ENCODE data around the gene COX7B.
"Not testable (repeated sequence)": the region's sequence is repeated elsewhere in the genome, so short reads cannot be mapped to it uniquely, and the experiment has no call there.

The COX7B gene

GRCh38 chrX:77938083-77938680 is 38.9 kb downstream of the COX7B start:
- no peaks in the 10 kb centered on the region for H3K4me1 ChIP-seq (ENCODE audit: control insufficient read depth, insufficient read depth, low read length)
- 87 to 92% methylated on average over 2 to 3 of the region's 4 CpGs for WGBS, 2 experiments
- H3K27ac ChIP-seq (ENCODE audit: insufficient read depth, low read depth, low read length, poor library complexity, severe bottlenecking) = no peak overlapping the region
- no peak overlapping the region for H3K4me3 ChIP-seq (ENCODE audit: insufficient read depth, low read depth, low read length)
- no peaks in the 10 kb centered on the region for H3K36me3 ChIP-seq (ENCODE audit: control insufficient read depth, insufficient read depth, low read length)
- no peaks in the 10 kb centered on the region for H3K27me3 ChIP-seq (ENCODE audit: control insufficient read depth, insufficient read depth, low read length, poor library complexity, severe bottlenecking)
- H3K9me3 ChIP-seq (ENCODE audit: control insufficient read depth, low read length) = no peaks in the 10 kb centered on the region

GRCh38 chrX:77945031-77945430 is 45.8 kb downstream of the COX7B start:
- H3K4me1 ChIP-seq (ENCODE audit: control insufficient read depth, insufficient read depth, low read length); H3K4me3 ChIP-seq (ENCODE audit: insufficient read depth, low read depth, low read length); H3K27ac ChIP-seq (ENCODE audit: insufficient read depth, low read depth, low read length, poor library complexity, severe bottlenecking); H3K27me3 ChIP-seq (ENCODE audit: control insufficient read depth, insufficient read depth, low read length, poor library complexity, severe bottlenecking); H3K36me3 ChIP-seq (ENCODE audit: control insufficient read depth, insufficient read depth, low read length); H3K9me3 ChIP-seq (ENCODE audit: control insufficient read depth, low read length): not testable (repeated sequence)
- 95% methylated on average over 6 of the region's 6 CpGs for WGBS, 2 experiments

- 92 to 97% methylated on average over 6 to 7 of the region's 7 CpGs for WGBS, 2 experiments
- H3K9me3 ChIP-seq (ENCODE audit: control insufficient read depth, low read length) = no peaks in the 10 kb centered on the region
Measured at GRCh38 chrX:77945910-77946545, 46.8 kb downstream of the COX7B start.

GRCh38 chrX:77946571-77946970 is 47.3 kb downstream of the COX7B start:
- H3K36me3 ChIP-seq (ENCODE audit: control insufficient read depth, insufficient read depth, low read length) = no peaks in the 10 kb centered on the region
- H3K9me3 ChIP-seq (ENCODE audit: control insufficient read depth, low read length) = no peaks in the 10 kb centered on the region
- 80 to 100% methylated on average over 1 of the region's 2 CpGs for WGBS, 2 experiments
- H3K4me3 ChIP-seq (ENCODE audit: insufficient read depth, low read depth, low read length) = no peak overlapping the region
- no peaks in the 10 kb centered on the region for H3K27me3 ChIP-seq (ENCODE audit: control insufficient read depth, insufficient read depth, low read length, poor library complexity, severe bottlenecking)
- no peaks in the 10 kb centered on the region for H3K4me1 ChIP-seq (ENCODE audit: control insufficient read depth, insufficient read depth, low read length)
- no peak overlapping the region for H3K27ac ChIP-seq (ENCODE audit: insufficient read depth, low read depth, low read length, poor library complexity, severe bottlenecking)

More at GRCh38 chrX:77945910-77946545, 46.8 kb downstream of the COX7B start:
- Histone ChIP-seq H3K36me3 (ENCODE audit: control insufficient read depth, insufficient read depth, low read length) (no peaks in the 10 kb centered on the region), H3K4me3 (ENCODE audit: insufficient read depth, low read depth, low read length) (no peak overlapping the region), H3K27me3 (ENCODE audit: control insufficient read depth, insufficient read depth, low read length, poor library complexity, severe bottlenecking) (no peaks in the 10 kb centered on the region), H3K4me1 (ENCODE audit: control insufficient read depth, insufficient read depth, low read length) (no peaks in the 10 kb centered on the region), H3K27ac (ENCODE audit: insufficient read depth, low read depth, low read length, poor library complexity, severe bottlenecking) (no peak overlapping the region)

GRCh38 chrX:77949840-77950239 is 50.6 kb downstream of the COX7B start:
- 90 to 97% methylated on average over 2 of the region's 2 CpGs for WGBS, 2 experiments
- no peaks in the 10 kb centered on the region for H3K36me3 ChIP-seq (ENCODE audit: control insufficient read depth, insufficient read depth, low read length)
- H3K27me3 ChIP-seq (ENCODE audit: control insufficient read depth, insufficient read depth, low read length, poor library complexity, severe bottlenecking) = no peaks in the 10 kb centered on the region
- no peak overlapping the region for H3K27ac ChIP-seq (ENCODE audit: insufficient read depth, low read depth, low read length, poor library complexity, severe bottlenecking)
- no peak overlapping the region for H3K4me3 ChIP-seq (ENCODE audit: insufficient read depth, low read depth, low read length)
- no peaks in the 10 kb centered on the region for H3K9me3 ChIP-seq (ENCODE audit: control insufficient read depth, low read length)
- H3K4me1 ChIP-seq (ENCODE audit: control insufficient read depth, insufficient read depth, low read length) = no peaks in the 10 kb centered on the region

- Histone ChIP-seq H3K27me3 (ENCODE audit: control insufficient read depth, insufficient read depth, low read length, poor library complexity, severe bottlenecking) (no peaks in the 10 kb centered on the region), H3K4me3 (ENCODE audit: insufficient read depth, low read depth, low read length) (no peak overlapping the region), H3K4me1 (ENCODE audit: control insufficient read depth, insufficient read depth, low read length) (no peaks in the 10 kb centered on the region), H3K36me3 (ENCODE audit: control insufficient read depth, insufficient read depth, low read length) (no peaks in the 10 kb centered on the region), H3K9me3 (ENCODE audit: control insufficient read depth, low read length) (no peaks in the 10 kb centered on the region), H3K27ac (ENCODE audit: insufficient read depth, low read depth, low read length, poor library complexity, severe bottlenecking) (no peak overlapping the region)
- no CpG with 5 or more reads among the region's 1 CpG for WGBS, 2 experiments
Measured at GRCh38 chrX:77952173-77952572, 52.9 kb downstream of the COX7B start.

GRCh38 chrX:77953302-77953701 is 54.0 kb downstream of the COX7B start:
- Histone ChIP-seq H3K27me3 (ENCODE audit: control insufficient read depth, insufficient read depth, low read length, poor library complexity, severe bottlenecking) (no peaks in the 10 kb centered on the region), H3K36me3 (ENCODE audit: control insufficient read depth, insufficient read depth, low read length) (no peaks in the 10 kb centered on the region), H3K27ac (ENCODE audit: insufficient read depth, low read depth, low read length, poor library complexity, severe bottlenecking) (no peak overlapping the region), H3K9me3 (ENCODE audit: control insufficient read depth, low read length) (no peaks in the 10 kb centered on the region), H3K4me1 (ENCODE audit: control insufficient read depth, insufficient read depth, low read length) (no peaks in the 10 kb centered on the region), H3K4me3 (ENCODE audit: insufficient read depth, low read depth, low read length) (no peak overlapping the region)
- no CpG with 5 or more reads among the region's 1 CpG for WGBS, 2 experiments

GRCh38 chrX:77953708-77954107 is 54.4 kb downstream of the COX7B start:
- Histone ChIP-seq H3K36me3 (ENCODE audit: control insufficient read depth, insufficient read depth, low read length) (no peaks in the 10 kb centered on the region), H3K4me1 (ENCODE audit: control insufficient read depth, insufficient read depth, low read length) (no peaks in the 10 kb centered on the region), H3K27me3 (ENCODE audit: control insufficient read depth, insufficient read depth, low read length, poor library complexity, severe bottlenecking) (no peaks in the 10 kb centered on the region), H3K9me3 (ENCODE audit: control insufficient read depth, low read length) (no peaks in the 10 kb centered on the region), H3K4me3 (ENCODE audit: insufficient read depth, low read depth, low read length) (no peak overlapping the region), H3K27ac (ENCODE audit: insufficient read depth, low read depth, low read length, poor library complexity, severe bottlenecking) (no peak overlapping the region)
- WGBS, 2 experiments = 86 to 95% methylated on average over 1 of the region's 1 CpG
